K562 (cell line): Measurements from ENCODE around the gene ANKRD16. TPM values are rescaled to one million over a fixed set of nuclear protein-coding genes. Genes with fewer than 3 reads are reported as not detected.

Experiments used
- ATAC-seq: fragments of 200-7000 bp; cut with Tn5 transposase; 3 replicates; pipeline ENCODE4 v1.9.1; 2020; ENCODE audit warnings: moderate library complexity
- BruUV-seq: library from RNA; stranded (reverse); fragments of 400-500 nt; replicated peaks from 2 replicates; lab custom pipeline; 2021; lab: Mats Ljungman, UMichigan
- CTCF ChIA-PET: fragments of 300-600 bp; formaldehyde crosslinking; extraction: SDS; loops from one replicate; lab custom pipeline; 2021; ENCODE audit warnings: low intra/inter-chr PET ratio; lab: Yijun Ruan, JAX
- POLR2A ChIA-PET: fragments of 300-600, 350-650 bp; sonication (Branson Sonifier 250); formaldehyde crosslinking; extraction: SDS; loops from one replicate; lab custom pipeline; 2021; ENCODE audit warnings: antibody characterized with exemption, inconsistent platforms; lab: Yijun Ruan, JAX
- DNase-seq, 4 experiments: peaks; one replicate each; pipeline versions ENCODE4 v3.0.0 to v3.0.0-alpha.2; 2011 to 2018; ENCODE audit warnings: low spot score in 3 of 4, mixed read lengths in 3 of 4; ENCODE audit errors: extremely low read depth in 1 of 4
- FAIRE-seq: peaks from 2 replicates; lab custom pipeline; 2011; peaks lifted over from hg19 to GRCh38; lab: Jason Lieb, UNC
- H2AFZ ChIP-seq: 2 replicates; pipeline ENCODE4 v1.6.0; 2011; ENCODE audit warnings: low read depth, low read length, control low read depth, inconsistent platforms
- H3K27ac ChIP-seq: fragments of 200-600 bp; 3 replicates; pipeline ENCODE4 v1.8.0; 2011; ENCODE audit warnings: low read depth, mild to moderate bottlenecking, control low read depth, inconsistent platforms, low read length, moderate library complexity, mixed read lengths; ENCODE audit errors: extremely low read depth
- H3K27me3 ChIP-seq, 2 experiments: fragments of 300-600 bp in 1 of 2; 2 replicates in 1 of 2; 3 replicates in 1 of 2; pipeline versions ENCODE4 v1.6.0 to v1.8.0; 2011; ENCODE audit warnings: inconsistent platforms in 2 of 2, low read length in 2 of 2, mild to moderate bottlenecking in 1 of 2, mixed read lengths in 1 of 2, moderate library complexity in 1 of 2; ENCODE audit not compliant: control insufficient read depth in 2 of 2, insufficient read depth in 2 of 2
- H3K36me3 ChIP-seq: fragments of 300-600 bp; 3 replicates; pipeline ENCODE4 v1.8.0; 2011; ENCODE audit warnings: mild to moderate bottlenecking, low read length, inconsistent platforms; ENCODE audit not compliant: control insufficient read depth, insufficient read depth
- H3K4me1 ChIP-seq, 2 experiments: fragments of 200-600 bp in 1 of 2; replicated peaks in 1 of 2; 2 replicates in 1 of 2; 3 replicates in 1 of 2; pipeline versions ENCODE4 v1.5.1 to v1.8.0; 2011; ENCODE audit warnings: inconsistent platforms in 2 of 2, low read length in 2 of 2, mild to moderate bottlenecking in 1 of 2, mixed read lengths in 1 of 2, moderate library complexity in 1 of 2; ENCODE audit not compliant: control insufficient read depth in 2 of 2, insufficient read depth in 2 of 2
- H3K4me2 ChIP-seq: 2 replicates; pipeline ENCODE4 v1.6.1; 2011; ENCODE audit warnings: low read length, control low read depth, inconsistent platforms, mixed read lengths; ENCODE audit not compliant: insufficient read depth
- H3K4me3 ChIP-seq: fragments of 200-600 bp; sonication (generic), shearing (Covaris generic); 2 replicates; pipeline ENCODE4 v1.5.1; 2016; ENCODE audit warnings: control low read depth, inconsistent platforms
- H3K79me2 ChIP-seq: fragments of 200-600 bp; 3 replicates; pipeline ENCODE4 v1.8.0; 2011; ENCODE audit warnings: low read length, inconsistent platforms; ENCODE audit not compliant: control insufficient read depth, insufficient read depth
- H3K9ac ChIP-seq, 2 experiments: 2 replicates each; pipeline versions ENCODE4 v1.6.0 to v1.6.1; 2011; ENCODE audit warnings: low read depth in 2 of 2, low read length in 2 of 2, control low read depth in 1 of 2, inconsistent platforms in 1 of 2, mild to moderate bottlenecking in 1 of 2, mixed read lengths in 1 of 2; ENCODE audit not compliant: insufficient read depth in 1 of 2
- H3K9me1 ChIP-seq: one replicate; pipeline ENCODE4 v1.6.0; 2011; ENCODE audit warnings: inconsistent platforms, mild to moderate bottlenecking, low read length, moderate library complexity; ENCODE audit not compliant: control insufficient read depth, insufficient read depth
- H3K9me3 ChIP-seq: replicated peaks from 2 replicates; pipeline ENCODE4 v1.5.1; 2011; ENCODE audit warnings: low read depth, low read length, inconsistent platforms; ENCODE audit not compliant: control insufficient read depth, insufficient read depth
- H4K20me1 ChIP-seq: replicated peaks from 2 replicates; pipeline ENCODE4 v1.6.1; 2011; ENCODE audit warnings: low read length, inconsistent platforms, mixed read lengths; ENCODE audit not compliant: control insufficient read depth, insufficient read depth
- KDM1A ChIP-seq, 2 experiments: fragments of 450-650 bp; IDR thresholded peaks; 2 replicates each; pipeline ENCODE4 v1.6.1; 2016; ENCODE audit warnings: mild to moderate bottlenecking in 2 of 2
- RFX7 ChIP-seq: fragments of 250-450 bp; sonication (Bioruptor Pico); IDR thresholded peaks from 2 replicates; pipeline ENCODE4 v1.5.1; 2021; ENCODE audit warnings: mild to moderate bottlenecking
- XRCC4 ChIP-seq: IDR thresholded peaks from one replicate; pipeline ENCODE4 v1.6.1; 2011; ENCODE audit not compliant: insufficient read depth, insufficient read length; ENCODE audit errors: extremely low read depth
- WGBS: fragments of 100-300 bp; shearing (Covaris generic); methylation state at CpG from one replicate; pipeline ENCODE4 v1.1.6; 2016; ENCODE audit warnings: low coverage, mixed read lengths; ENCODE audit not compliant: insufficient coverage; ENCODE audit errors: missing lambda C conversion rate; 5-methylcytosine and 5-hydroxymethylcytosine counted together
- in situ Hi-C: fragments of 300-500 bp; cut with MboI; formaldehyde crosslinking; loops from 4 replicates; pipeline ENCODE4 v1.15.0; 2018; ENCODE audit warnings: inconsistent platforms, mixed read lengths
- intact Hi-C: fragments of 100-400 bp; cut with micrococcal nuclease; formaldehyde crosslinking; loops from 2 replicates; pipeline ENCODE4 v1.14.2; 2022
- polyA plus RNA-seq, 8 experiments: library from polyadenylated mRNA; depleted of rRNA in 4 of 8; stranded (reverse) in 5 of 8; unstranded in 3 of 8; fragments of >200 nt; fragmentation: Nextera tagmentation in 2 of 8; fragmentation: Illumina TruSeq in 1 of 8; extraction: Ambion mirVana in 2 of 8; extraction: Trizol in 1 of 8; gene quantifications; 2 replicates each; pipeline versions ENCODE4 v1.2.1 to v1.2.3, GENCODE V29; 2011 to 2014; ENCODE audit warnings: inconsistent platforms in 1 of 8, missing spikeins in 1 of 8
- total RNA-seq, 7 experiments: library from RNA; depleted of rRNA in 6 of 7; stranded (reverse); fragments of >200 nt in 6 of 7; fragmentation: Illumina TruSeq in 2 of 7; extraction: Trizol in 2 of 7; gene quantifications; 2 replicates each; pipeline versions ENCODE4 v1.2.1 to v1.2.3, GENCODE V29; 2011 to 2021; ENCODE audit warnings: low replicate concordance in 1 of 7
- TF ChIP-seq, protein P1 (sequence below): sonication (generic); formaldehyde crosslinking; IDR thresholded peaks from 2 replicates; pipeline ENCODE4 v1.8.0; 2022; ENCODE audit warnings: mild to moderate bottlenecking, missing genetic modification reagents

The ANKRD16 gene
- total and polyA plus RNA-seq, 9 of the 15 experiments (the other 6 are each of a cell fraction or from before 2014, with no cell fraction given) = 1.5 to 16.0 (median 9.5) TPM

- no peak overlapping the region; the same call in 2 of the 3 replicates for H3K27ac ChIP-seq
- H3K9me1 ChIP-seq = no peaks in the 10 kb centered on the region
- in situ Hi-C loops (no loop called here), intact Hi-C loops (no loop called here)
- no peak overlapping the region for H3K4me2 ChIP-seq
- H3K27me3 ChIP-seq = no peaks in the 10 kb centered on the region
- H3K79me2 ChIP-seq = peaks cover 44% of the 10 kb centered on the region
- H3K9ac ChIP-seq = no peak overlapping the region
- ATAC-seq (no peak), DNase-seq (no peak), FAIRE-seq (no peak)
- no peak overlapping the region for H2AFZ ChIP-seq
- H3K36me3 ChIP-seq = peaks cover 83% of the 10 kb centered on the region
- H3K4me3 ChIP-seq = no peak overlapping the region
- WGBS = 78% methylated on average over 5 of the region's 5 CpGs
- peaks cover 0 to 3% of the 10 kb centered on the region in 2 experiments; a peak in 1 of 5 replicates for H3K4me1 ChIP-seq
- CTCF ChIA-PET = no interaction called here
- POLR2A ChIA-PET = interaction anchor here (0.8 to 1.9 kb wide), 2 partner anchors 11 to 15 kb away, joined by 3 to 7 read pairs; no protein-coding TSS in a partner anchor
- no TSS peak for BruUV-seq
- TF ChIP-seq XRCC4 (no peak), KDM1A (IDR thresholded peaks at IDR 0.05) (no peak), RFX7 (no peak)
- TF ChIP-seq, protein P1, sequence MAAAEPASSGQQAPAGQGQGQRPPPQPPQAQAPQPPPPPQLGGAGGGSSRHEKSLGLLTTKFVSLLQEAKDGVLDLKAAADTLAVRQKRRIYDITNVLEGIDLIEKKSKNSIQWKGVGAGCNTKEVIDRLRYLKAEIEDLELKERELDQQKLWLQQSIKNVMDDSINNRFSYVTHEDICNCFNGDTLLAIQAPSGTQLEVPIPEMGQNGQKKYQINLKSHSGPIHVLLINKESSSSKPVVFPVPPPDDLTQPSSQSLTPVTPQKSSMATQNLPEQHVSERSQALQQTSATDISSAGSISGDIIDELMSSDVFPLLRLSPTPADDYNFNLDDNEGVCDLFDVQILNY (CRISPR knock-in tag) = no peak
- no peaks in the 10 kb centered on the region for H3K9me3 ChIP-seq
- no peaks in the 10 kb centered on the region for H4K20me1 ChIP-seq
Measured at GRCh38 chr10:5906651-5907050, 17.0 kb upstream of the ANKRD16 start.
